IPS-20b (cell line): ENCODE results near the gene SLC7A6OS.

Experiments used
- H3K27ac ChIP-seq: one replicate; pipeline ENCODE4 v1.5.1; 2013; ENCODE audit warnings: low read length
- H3K27me3 ChIP-seq: 2 replicates; pipeline ENCODE4 v1.6.1; 2013; ENCODE audit warnings: mild to moderate bottlenecking, low read length, inconsistent platforms; ENCODE audit not compliant: insufficient read depth
- H3K36me3 ChIP-seq: 2 replicates; pipeline ENCODE4 v1.6.1; 2013; ENCODE audit warnings: low read depth, mild to moderate bottlenecking, inconsistent platforms, low read length, moderate library complexity; ENCODE audit not compliant: insufficient read depth
- H3K4me1 ChIP-seq: 2 replicates; pipeline ENCODE4 v1.6.1; 2013; ENCODE audit warnings: mild to moderate bottlenecking, control low read depth, inconsistent platforms, low read length, moderate library complexity; ENCODE audit not compliant: insufficient read depth
- H3K4me3 ChIP-seq: 2 replicates; pipeline ENCODE4 v1.5.1; 2013; ENCODE audit warnings: mild to moderate bottlenecking, low read length, inconsistent platforms
- H3K9ac ChIP-seq: 2 replicates; pipeline ENCODE4 v1.6.1; 2013; ENCODE audit warnings: low read depth, mild to moderate bottlenecking, inconsistent platforms, low read length, moderate library complexity
- H3K9me3 ChIP-seq: 2 replicates; pipeline ENCODE4 v1.6.1; 2013; ENCODE audit warnings: mild to moderate bottlenecking, low read depth, low read length, inconsistent platforms; ENCODE audit not compliant: insufficient read depth

Gene SLC7A6OS

GRCh38 chr16:68339214-68339613 lies 28.5 kb upstream of the SLC7A6OS start:
- Histone ChIP-seq H3K4me3 (no peak overlapping the region), H3K27me3 (no peaks in the 10 kb centered on the region), H3K4me1 (no peaks in the 10 kb centered on the region), H3K27ac (no peak overlapping the region), H3K9me3 (no peaks in the 10 kb centered on the region), H3K36me3 (peaks cover 78% of the 10 kb centered on the region), H3K9ac (no peak overlapping the region)

GRCh38 chr16:68338326-68339119 lies 27.8 kb upstream of the SLC7A6OS start:
- Histone ChIP-seq H3K27ac (no peak overlapping the region), H3K27me3 (no peaks in the 10 kb centered on the region), H3K4me1 (no peaks in the 10 kb centered on the region), H3K9me3 (no peaks in the 10 kb centered on the region), H3K9ac (no peak overlapping the region), H3K36me3 (peaks cover 76% of the 10 kb centered on the region), H3K4me3 (no peak overlapping the region)

- H3K9ac ChIP-seq = no peak overlapping the region
- no peaks in the 10 kb centered on the region for H3K9me3 ChIP-seq
- peaks cover 68% of the 10 kb centered on the region for H3K36me3 ChIP-seq
- H3K27me3 ChIP-seq = no peaks in the 10 kb centered on the region
- no peak overlapping the region for H3K4me3 ChIP-seq
- no peak overlapping the region for H3K27ac ChIP-seq
- no peaks in the 10 kb centered on the region for H3K4me1 ChIP-seq
Observed at GRCh38 chr16:68335175-68335574, 24.4 kb upstream of the SLC7A6OS start.

- Histone ChIP-seq H3K4me3 (no peak overlapping the region), H3K4me1 (peaks cover 3% of the 10 kb centered on the region; the same call in 1 of the 2 replicates), H3K9me3 (no peaks in the 10 kb centered on the region), H3K36me3 (peaks cover 55% of the 10 kb centered on the region), H3K27ac (no peak overlapping the region), H3K27me3 (no peaks in the 10 kb centered on the region), H3K9ac (no peak overlapping the region)
Observed at GRCh38 chr16:68332411-68333121, 21.8 kb upstream of the SLC7A6OS start.

GRCh38 chr16:68331879-68332410 lies 21.2 kb upstream of the SLC7A6OS start:
- H3K36me3 ChIP-seq = peaks cover 51% of the 10 kb centered on the region
- H3K27ac ChIP-seq = no peak overlapping the region
- H3K4me3 ChIP-seq = no peak overlapping the region
- no peaks in the 10 kb centered on the region for H3K27me3 ChIP-seq
- H3K9me3 ChIP-seq = no peaks in the 10 kb centered on the region
- H3K4me1 ChIP-seq = peaks cover 3% of the 10 kb centered on the region; the same call in 1 of the 2 replicates
- H3K9ac ChIP-seq = no peak overlapping the region

- H3K36me3 ChIP-seq = peaks cover 63% of the 10 kb centered on the region
- no peak overlapping the region for H3K4me3 ChIP-seq
- H3K4me1 ChIP-seq = peaks cover 3% of the 10 kb centered on the region; the same call in 1 of the 2 replicates
Observed at GRCh38 chr16:68328860-68329390, 18.2 kb upstream of the SLC7A6OS start.

GRCh38 chr16:68328151-68328859 lies 17.6 kb upstream of the SLC7A6OS start:
- no peak overlapping the region for H3K27ac ChIP-seq
- H3K9me3 ChIP-seq = no peaks in the 10 kb centered on the region
- H3K4me1 ChIP-seq = peaks cover 3% of the 10 kb centered on the region; the same call in 1 of the 2 replicates
- no peaks in the 10 kb centered on the region for H3K27me3 ChIP-seq
- no peak overlapping the region for H3K4me3 ChIP-seq
- peaks cover 65% of the 10 kb centered on the region for H3K36me3 ChIP-seq
- H3K9ac ChIP-seq = no peak overlapping the region

More at GRCh38 chr16:68328860-68329390, 18.2 kb upstream of the SLC7A6OS start:
- Histone ChIP-seq H3K9ac (no peak overlapping the region), H3K9me3 (no peaks in the 10 kb centered on the region), H3K27ac (no peak overlapping the region), H3K27me3 (no peaks in the 10 kb centered on the region)

- H3K4me3 ChIP-seq = no peak overlapping the region
- peaks cover 3% of the 10 kb centered on the region; the same call in 1 of the 2 replicates for H3K4me1 ChIP-seq
- H3K9me3 ChIP-seq = no peaks in the 10 kb centered on the region
- H3K36me3 ChIP-seq = peaks cover 56% of the 10 kb centered on the region
- H3K27ac ChIP-seq = no peak overlapping the region
- H3K27me3 ChIP-seq = no peaks in the 10 kb centered on the region
- H3K9ac ChIP-seq = no peak overlapping the region
Observed at GRCh38 chr16:68324780-68325357, 14.1 kb upstream of the SLC7A6OS start.

GRCh38 chr16:68324336-68324735 lies 13.6 kb upstream of the SLC7A6OS start:
- Histone ChIP-seq H3K9ac (no peak overlapping the region), H3K36me3 (peaks cover 56% of the 10 kb centered on the region)

GRCh38 chr16:68319185-68319908 lies 8.6 kb upstream of the SLC7A6OS start:
- no peaks in the 10 kb centered on the region for H3K27me3 ChIP-seq
- no peak overlapping the region for H3K4me3 ChIP-seq
- H3K27ac ChIP-seq = no peak overlapping the region
- peaks cover 58% of the 10 kb centered on the region for H3K36me3 ChIP-seq
- no peaks in the 10 kb centered on the region; the same call in 1 of the 2 replicates for H3K4me1 ChIP-seq
- H3K9ac ChIP-seq = no peak overlapping the region
- H3K9me3 ChIP-seq = no peaks in the 10 kb centered on the region

More at GRCh38 chr16:68324336-68324735, 13.6 kb upstream of the SLC7A6OS start:
- Histone ChIP-seq H3K4me3 (no peak overlapping the region), H3K27ac (no peak overlapping the region), H3K27me3 (no peaks in the 10 kb centered on the region), H3K9me3 (no peaks in the 10 kb centered on the region), H3K4me1 (peaks cover 3% of the 10 kb centered on the region; the same call in 1 of the 2 replicates)
